HG03139 (cell line): ENCODE results near the gene MAP3K2.
A peak's percentile ranks its signal among the peaks of the same experiment; 100 is the strongest.

ENCODE experiments used
- ATAC-seq: cut with Tn5 transposase; IDR thresholded peaks from one replicate; pipeline ENCODE4 v1.9.1; 2021; ENCODE audit not compliant: unreplicated experiment

Gene MAP3K2

GRCh38 chr2:127305990-127306585 lies 81.7 kb downstream of the MAP3K2 start:
- no peak for ATAC-seq

GRCh38 chr2:127302168-127302567 lies 85.6 kb downstream of the MAP3K2 start:
- no peak for ATAC-seq

GRCh38 chr2:127293748-127294562 lies 93.8 kb downstream of the MAP3K2 start, which contains the start of gene ERCC3:
ERCC3 (minus strand) TSS chr2:127294144; CDS start chr2:127294081, 63 bp downstream.
- peak; percentile 98 for ATAC-seq

- no peak for ATAC-seq
These were observed 94.4 kb downstream of the MAP3K2 start for GRCh38 chr2:127293386-127293747.

- no peak for ATAC-seq
These were observed 99.5 kb downstream of the MAP3K2 start for GRCh38 chr2:127288274-127288673.

GRCh38 chr2:127283275-127283674 lies 104.5 kb downstream of the MAP3K2 start:
- ATAC-seq, result no peak

- ATAC-seq, result no peak
These were observed 107.1 kb downstream of the MAP3K2 start for GRCh38 chr2:127280693-127281092.

- no peak for ATAC-seq
These were observed 108.0 kb downstream of the MAP3K2 start for GRCh38 chr2:127279781-127280180.

- no peak for ATAC-seq
These were observed 108.8 kb downstream of the MAP3K2 start for GRCh38 chr2:127278959-127279358.

- ATAC-seq, result peak; percentile 56
These were observed 110.7 kb downstream of the MAP3K2 start for GRCh38 chr2:127277028-127277427.

GRCh38 chr2:127275789-127276188 lies 112.0 kb downstream of the MAP3K2 start:
- no peak for ATAC-seq

- ATAC-seq, result no peak
These were observed 112.4 kb downstream of the MAP3K2 start for GRCh38 chr2:127275356-127275755.

- no peak for ATAC-seq
These were observed 117.1 kb downstream of the MAP3K2 start for GRCh38 chr2:127270663-127271062.

GRCh38 chr2:127261804-127262406 lies 125.9 kb downstream of the MAP3K2 start:
- ATAC-seq, result no peak

- ATAC-seq, result no peak
These were observed 128.4 kb downstream of the MAP3K2 start for GRCh38 chr2:127259355-127259754.

- ATAC-seq, result no peak
These were observed 130.9 kb downstream of the MAP3K2 start for GRCh38 chr2:127256866-127257265.

- ATAC-seq, result no peak
These were observed 131.4 kb downstream of the MAP3K2 start for GRCh38 chr2:127256381-127256780.

GRCh38 chr2:127255721-127256120 lies 132.1 kb downstream of the MAP3K2 start:
- no peak for ATAC-seq

GRCh38 chr2:127255146-127255545 lies 132.6 kb downstream of the MAP3K2 start:
- no peak for ATAC-seq

- ATAC-seq, result no peak
These were observed 133.3 kb downstream of the MAP3K2 start for GRCh38 chr2:127254386-127254981.
